Parathyroid adenoma (tissue), 2 donors: Measurements from ENCODE around the gene DOCK6.

Experiments used
- H2AFZ ChIP-seq: fragments of 300-600 bp; sonication (generic); one replicate; pipeline ENCODE4 v1.7.0; 2017; ENCODE audit warnings: antibody characterized with exemption, mild to moderate bottlenecking
- H3K27ac ChIP-seq: fragments of 300-600 bp; sonication (generic); one replicate; pipeline ENCODE4 v1.7.0; 2017
- H3K27me3 ChIP-seq: fragments of 300-600 bp; sonication (generic); one replicate; pipeline ENCODE4 v1.7.0; 2017; ENCODE audit warnings: low read length; ENCODE audit not compliant: control insufficient read depth, insufficient read depth
- H3K36me3 ChIP-seq: fragments of 300-600 bp; sonication (generic); one replicate; pipeline ENCODE4 v1.7.0; 2017; ENCODE audit warnings: low read length; ENCODE audit not compliant: control insufficient read depth, insufficient read depth
- H3K4me1 ChIP-seq: fragments of 300-600 bp; sonication (generic); one replicate; pipeline ENCODE4 v1.7.0; 2017; ENCODE audit warnings: control low read depth
- H3K4me2 ChIP-seq: fragments of 300-600 bp; sonication (generic); one replicate; pipeline ENCODE4 v1.7.0; 2017; ENCODE audit warnings: low read length
- H3K4me3 ChIP-seq: fragments of 300-600 bp; sonication (generic); one replicate; pipeline ENCODE4 v1.7.0; 2017; ENCODE audit warnings: low read depth, low read length
- H3K79me2 ChIP-seq: fragments of 300-600 bp; sonication (generic); one replicate; pipeline ENCODE4 v1.7.0; 2017; ENCODE audit warnings: control low read depth
- H3K9ac ChIP-seq: fragments of 300-600 bp; sonication (generic); one replicate; pipeline ENCODE4 v1.7.0; 2017; ENCODE audit warnings: mild to moderate bottlenecking
- H3K9me3 ChIP-seq: fragments of 300-600 bp; sonication (generic); one replicate; pipeline ENCODE4 v1.7.0; 2017; ENCODE audit warnings: low read length; ENCODE audit not compliant: control insufficient read depth
- CTCF ChIP-seq: fragments of 300-600 bp; sonication (generic); IDR thresholded peaks from one replicate; pipeline ENCODE4 v1.7.0; 2017; ENCODE audit warnings: antibody characterized with exemption, mild to moderate bottlenecking
- donor health status: primary hyperparathyroidism.

The DOCK6 gene

DNA sequence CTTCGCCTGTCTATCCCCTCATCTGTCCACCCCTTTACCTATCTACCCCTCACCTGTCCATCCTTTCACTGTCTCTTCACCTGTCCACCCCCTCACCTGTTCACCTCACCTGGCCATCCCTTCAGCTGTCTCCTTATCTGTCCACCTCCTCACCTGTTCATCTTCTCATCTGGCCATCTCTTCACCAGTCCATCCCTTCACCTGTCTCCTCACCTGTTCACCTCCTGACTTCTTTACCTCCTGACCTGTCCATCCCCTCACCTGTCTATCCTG, 51.7 kb downstream of the DOCK6 start:
- Histone ChIP-seq H3K9me3 (no peaks in the 10 kb centered on the region), H3K79me2 (no peaks in the 10 kb centered on the region), H3K4me3 (no peak overlapping the region), H3K4me1 (no peaks in the 10 kb centered on the region), H3K36me3 (no peaks in the 10 kb centered on the region), H3K9ac (no peak overlapping the region), H3K27me3 (no peaks in the 10 kb centered on the region), H3K27ac (no peak overlapping the region), H3K4me2 (no peak overlapping the region), H2AFZ (no peak overlapping the region)
- no peak for TF ChIP-seq CTCF

GRCh38 chr19:11209839-11210655, 52.3 kb downstream of the DOCK6 start:
- TF ChIP-seq CTCF = no peak
- Histone ChIP-seq H3K9me3 (no peaks in the 10 kb centered on the region), H3K4me2 (no peak overlapping the region), H3K4me3 (no peak overlapping the region), H3K27me3 (no peaks in the 10 kb centered on the region), H3K36me3 (no peaks in the 10 kb centered on the region), H3K4me1 (no peaks in the 10 kb centered on the region), H3K27ac (no peak overlapping the region), H3K9ac (no peak overlapping the region), H3K79me2 (no peaks in the 10 kb centered on the region), H2AFZ (no peak overlapping the region)

DNA sequence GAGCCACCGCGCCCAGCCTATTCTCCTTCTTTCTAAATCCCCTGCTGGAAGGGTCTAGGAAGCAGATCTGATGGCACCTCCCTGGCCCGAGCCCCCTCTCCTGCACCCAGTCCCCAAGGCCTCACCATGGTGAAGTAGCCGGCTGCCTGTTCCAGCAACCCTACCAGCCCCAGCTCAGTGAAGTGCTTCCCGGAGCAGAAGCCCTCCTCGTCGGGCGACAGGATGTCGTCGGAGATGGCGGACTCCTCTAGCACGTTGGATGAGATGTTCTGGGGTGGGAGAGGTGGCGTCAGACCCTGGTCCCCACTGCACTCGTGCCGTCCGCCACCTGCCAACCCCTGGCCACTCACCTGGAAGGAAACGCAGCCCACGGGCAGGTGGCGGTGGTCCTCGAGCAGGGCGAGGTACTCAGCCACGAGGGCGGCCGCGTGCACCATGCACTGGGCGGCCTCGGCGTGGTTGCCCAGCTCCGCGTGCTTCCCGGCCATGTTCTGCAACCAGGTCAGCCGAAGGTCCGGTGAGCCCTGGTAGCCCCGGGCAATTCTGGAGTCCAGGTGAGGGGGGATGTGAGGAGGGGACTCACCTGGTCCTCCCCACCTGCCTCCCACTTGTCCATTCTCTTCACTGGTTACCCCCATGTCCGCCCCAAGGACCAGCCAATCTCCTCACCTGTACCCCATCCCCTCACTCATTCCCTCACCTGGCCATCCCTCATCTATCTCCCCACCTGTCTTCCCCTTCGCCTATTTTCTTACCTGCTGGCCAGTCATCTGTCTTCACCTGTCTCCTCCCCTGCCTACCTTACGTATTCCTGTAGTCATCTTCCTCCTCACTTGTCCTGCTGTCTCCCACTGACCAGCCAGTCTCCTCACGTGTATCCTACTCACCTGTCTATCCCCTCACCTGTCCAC, 53.5 kb downstream of the DOCK6 start:
- H3K9me3 ChIP-seq = no peaks in the 10 kb centered on the region
- H3K79me2 ChIP-seq = no peaks in the 10 kb centered on the region
- no peak for TF ChIP-seq CTCF
- no peak overlapping the region for H3K4me3 ChIP-seq
- no peaks in the 10 kb centered on the region for H3K4me1 ChIP-seq
- H3K27ac ChIP-seq = no peak overlapping the region
- no peak overlapping the region for H3K4me2 ChIP-seq
- no peaks in the 10 kb centered on the region for H3K27me3 ChIP-seq
- no peak overlapping the region for H3K9ac ChIP-seq
- no peak overlapping the region for H2AFZ ChIP-seq
- no peaks in the 10 kb centered on the region for H3K36me3 ChIP-seq

- Histone ChIP-seq H3K79me2 (no peaks in the 10 kb centered on the region), H3K27ac (no peak overlapping the region), H3K9me3 (no peaks in the 10 kb centered on the region), H3K4me2 (no peak overlapping the region), H3K9ac (no peak overlapping the region), H3K4me1 (no peaks in the 10 kb centered on the region), H2AFZ (no peak overlapping the region), H3K27me3 (no peaks in the 10 kb centered on the region), H3K4me3 (no peak overlapping the region), H3K36me3 (no peaks in the 10 kb centered on the region)
- no peak for TF ChIP-seq CTCF
These were observed 56.3 kb downstream of the DOCK6 start for GRCh38 chr19:11205939-11206570.
